ENCODE data around the gene ROBO2. TPM values are rescaled to one million over a fixed set of nuclear protein-coding genes. Genes with fewer than 3 reads are reported as not detected.

The ROBO2 gene
- polyA plus RNA-seq, 1 of the 3 experiments (the other 2 are of a cell fraction), result not detected

DNA sequence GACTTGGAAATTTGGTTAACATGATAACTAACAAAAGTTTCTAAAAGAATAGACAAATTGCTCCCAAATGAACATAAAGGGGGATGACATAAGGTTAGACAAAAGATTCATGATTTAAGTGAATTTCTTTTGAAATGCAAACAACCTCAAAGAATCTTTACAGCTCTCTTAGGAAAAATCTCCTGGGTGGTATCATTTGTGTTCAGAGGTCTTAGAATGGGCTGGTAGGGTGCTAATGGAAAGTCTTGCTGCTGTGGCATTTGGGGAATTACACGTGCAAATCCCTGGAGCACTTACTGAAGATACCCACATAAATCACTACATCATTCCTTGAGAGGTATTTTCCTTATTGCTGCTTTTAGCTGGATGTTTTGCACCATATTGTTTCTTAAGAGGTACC is 14.4 kb upstream of the ROBO2 start:
- no peak for DNase-seq
- no peaks in the 10 kb centered on the region for H4K20me1 ChIP-seq (ENCODE audit: insufficient read depth)
- no peaks in the 10 kb centered on the region; a peak in 1 of 4 replicates for H3K4me1 ChIP-seq (ENCODE audit: control insufficient read depth in 1 of 2, insufficient read depth in 2 of 2, low read depth in 1 of 2, low read length in 1 of 2)
- H3K79me2 ChIP-seq (ENCODE audit: insufficient read depth), result no peaks in the 10 kb centered on the region
- no peak overlapping the region for H3K4me2 ChIP-seq
- ChIA-PET POLR2A (no interaction called here), CTCF (interaction anchor here (0.8 to 1.5 kb wide), 3 partner anchors 11 to 295 kb away, joined by 3 to 4 read pairs (median 4); no protein-coding TSS in a partner anchor)
- H3K4me3 ChIP-seq (ENCODE audit: low read depth in 2 of 2, low read length in 1 of 2), result no peak overlapping the region
- H3K27ac ChIP-seq (ENCODE audit: low read depth in 2 of 2, low read length in 1 of 2), result no peak overlapping the region
- H3K27me3 ChIP-seq (ENCODE audit: insufficient read depth), result no peaks in the 10 kb centered on the region
- 0% methylated on average over 1 of the region's 1 CpG for WGBS (ENCODE audit: low lambda C conversion rate)
- no peaks in the 10 kb centered on the region for H3K9me3 ChIP-seq
- no peak for TF ChIP-seq CTCF (IDR thresholded peaks at IDR 0.05)
- no peak for TF ChIP-seq POLR2AphosphoS5 (IDR thresholded peaks at IDR 0.05; ENCODE audit: low read depth, low read length)
- TF ChIP-seq MXI1 (IDR thresholded peaks at IDR 0.05; ENCODE audit: low read depth, low read length), result no peak
- TF ChIP-seq FOSL2 (IDR thresholded peaks at IDR 0.05; ENCODE audit: borderline replicate concordance, low read depth), result no peak
- no peak for TF ChIP-seq YY1 (IDR thresholded peaks at IDR 0.05; ENCODE audit: low read depth)
- no peak for TF ChIP-seq GATA2 (CRISPR knock-in tag; IDR thresholded peaks at IDR 0.05)
- no peak for TF ChIP-seq TCF12 (IDR thresholded peaks at IDR 0.05)
- no peak for TF ChIP-seq NFIC (IDR thresholded peaks at IDR 0.05; ENCODE audit: borderline replicate concordance)
- no peak for TF ChIP-seq PBX3 (IDR thresholded peaks at IDR 0.05)
- no peak for TF ChIP-seq RFX5 (IDR thresholded peaks at IDR 0.05; ENCODE audit: low read length)
- TF ChIP-seq USF1 (IDR thresholded peaks at IDR 0.05; ENCODE audit: borderline replicate concordance, low read depth), result no peak
- no peak for TF ChIP-seq ELF1 (IDR thresholded peaks at IDR 0.05)
- TF ChIP-seq MEF2A (IDR thresholded peaks at IDR 0.05; ENCODE audit: borderline replicate concordance, low read depth), result no peak
- no peak for TF ChIP-seq TAF1 (IDR thresholded peaks at IDR 0.05; ENCODE audit: borderline replicate concordance, low read depth, low read length)
- TF ChIP-seq CHD2 (IDR thresholded peaks at IDR 0.05; ENCODE audit: low read length, partially characterized antibody), result no peak
- TF ChIP-seq, protein P1, sequence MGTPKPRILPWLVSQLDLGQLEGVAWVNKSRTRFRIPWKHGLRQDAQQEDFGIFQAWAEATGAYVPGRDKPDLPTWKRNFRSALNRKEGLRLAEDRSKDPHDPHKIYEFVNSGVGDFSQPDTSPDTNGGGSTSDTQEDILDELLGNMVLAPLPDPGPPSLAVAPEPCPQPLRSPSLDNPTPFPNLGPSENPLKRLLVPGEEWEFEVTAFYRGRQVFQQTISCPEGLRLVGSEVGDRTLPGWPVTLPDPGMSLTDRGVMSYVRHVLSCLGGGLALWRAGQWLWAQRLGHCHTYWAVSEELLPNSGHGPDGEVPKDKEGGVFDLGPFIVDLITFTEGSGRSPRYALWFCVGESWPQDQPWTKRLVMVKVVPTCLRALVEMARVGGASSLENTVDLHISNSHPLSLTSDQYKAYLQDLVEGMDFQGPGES (IDR thresholded peaks at IDR 0.05; ENCODE audit: low read depth, low read length), result no peak
- H3K9ac ChIP-seq, result no peak overlapping the region
- no peaks in the 10 kb centered on the region for H3K36me3 ChIP-seq (replicated peaks in 1 of 2; ENCODE audit: control insufficient read depth in 1 of 2, insufficient read depth in 2 of 2, low read length in 1 of 2)
- no peaks in the 10 kb centered on the region for H3K9me2 ChIP-seq
- H2AFZ ChIP-seq (ENCODE audit: low read depth), result no peak overlapping the region
- H3F3A ChIP-seq (replicated peaks; ENCODE audit: insufficient read depth), result no peaks in the 10 kb centered on the region

Data from SK-N-SH (cell line).